K562 (cell line): ENCODE data around the gene ENPP6.

ENCODE experiments used
- ADNP ChIP-seq: fragments of 200-800 bp; sonication (Bioruptor generic); IDR thresholded peaks from 2 replicates; pipeline ENCODE4 v1.6.1; 2016; ENCODE audit warnings: missing genetic modification characterization, missing compliant biosample characterization
- EHMT2 ChIP-seq: fragments of 450-650 bp; IDR thresholded peaks from 2 replicates; pipeline ENCODE4 v1.6.1; 2018; ENCODE audit warnings: antibody characterized with exemption
- HCFC1 ChIP-seq: IDR thresholded peaks from 2 replicates; pipeline ENCODE4 v1.6.1; 2012; ENCODE audit warnings: low read depth, low read length, improper control_type of control experiment
- NFIX ChIP-seq: fragments of 250-450 bp; sonication (Bioruptor Pico); IDR thresholded peaks from 2 replicates; pipeline ENCODE4 v1.4.0; 2020; ENCODE audit warnings: low read depth, mild to moderate bottlenecking, moderate library complexity
- POLR2A ChIP-seq: fragments of 450-650 bp; conservative IDR thresholded peaks from 2 replicates; pipeline ENCODE4 v1.6.1; 2016
- SIN3A ChIP-seq, 2 experiments: fragments of 150-350 bp in 1 of 2; IDR thresholded peaks; 2 replicates each; pipeline ENCODE4 v1.6.1; 2011 to 2016; ENCODE audit warnings: borderline replicate concordance in 2 of 2, low read depth in 2 of 2, low read length in 2 of 2, mild to moderate bottlenecking in 2 of 2, moderate library complexity in 2 of 2; ENCODE audit not compliant: control insufficient read depth in 1 of 2
- SMAD1 ChIP-seq: fragments of 150-350 bp; IDR thresholded peaks from 2 replicates; pipeline ENCODE4 v1.6.1; 2014; ENCODE audit warnings: low read length, low read depth; ENCODE audit not compliant: partially characterized antibody
- TEAD4 ChIP-seq, 2 experiments: sonication (generic) in 1 of 2; formaldehyde crosslinking in 1 of 2; IDR thresholded peaks; 2 replicates each; pipeline versions ENCODE4 v1.6.1 to v1.8.0; 2012 to 2022; ENCODE audit warnings: borderline replicate concordance in 1 of 2, inconsistent platforms in 1 of 2, low read length in 1 of 2, mild to moderate bottlenecking in 1 of 2, missing genetic modification reagents in 1 of 2
- TF ChIP-seq, protein P1 (sequence below), 3 experiments: IDR thresholded peaks in 2 of 3; conservative IDR thresholded peaks in 1 of 3; 2 replicates each; pipeline ENCODE4 v1.5.1; 2011 to 2012; ENCODE audit warnings: low read length in 3 of 3, mild to moderate bottlenecking in 3 of 3, control low read depth in 2 of 3, improper control_type of control experiment in 1 of 3, inconsistent platforms in 1 of 3, low read depth in 1 of 3, mixed read lengths in 1 of 3, moderate library complexity in 1 of 3; ENCODE audit not compliant: insufficient read depth in 2 of 3
- TF ChIP-seq, protein P2 (sequence below), 2 experiments: fragments of 450-650 bp in 1 of 2; sonication (generic) in 1 of 2; formaldehyde crosslinking in 1 of 2; IDR thresholded peaks in 1 of 2; conservative IDR thresholded peaks in 1 of 2; 2 replicates each; pipeline versions ENCODE4 v1.6.1 to v1.8.1; 2016 to 2023; ENCODE audit warnings: mild to moderate bottlenecking in 2 of 2, moderate library complexity in 2 of 2, inconsistent platforms in 1 of 2, missing genetic modification reagents in 1 of 2
- TF ChIP-seq, protein P3 (sequence below): fragments of 250-450 bp; sonication (Bioruptor Pico); IDR thresholded peaks from 2 replicates; pipeline ENCODE4 v1.5.0; 2021; ENCODE audit warnings: mild to moderate bottlenecking, borderline replicate concordance

DNA sequence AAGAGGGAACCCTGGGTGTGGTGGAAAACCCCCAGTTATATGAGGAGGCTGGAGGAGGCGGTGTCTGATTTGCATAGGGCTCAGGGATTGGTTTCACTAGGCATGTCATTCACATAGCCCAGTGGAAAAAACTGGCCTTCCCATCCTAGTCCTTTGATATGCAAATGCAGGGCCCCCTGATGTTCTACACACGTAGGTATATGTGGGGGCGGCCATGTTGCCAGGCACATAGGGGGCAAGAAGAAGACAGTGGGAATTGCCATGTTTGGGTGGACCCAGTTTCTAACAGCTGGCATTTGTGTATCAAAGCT lies 34.0 kb upstream of the ENPP6 start:
- TF ChIP-seq EHMT2 (no peak), POLR2A (no peak), SMAD1 (no peak), HCFC1 (no peak), TEAD4 (IDR thresholded peaks at IDR 0.05; ENCODE audit: low read length) (no peak), TEAD4 (CRISPR knock-in tag; IDR thresholded peaks at IDR 0.05; ENCODE audit: borderline replicate concordance) (no peak), ADNP (tag) (no peak), SIN3A (IDR thresholded peaks at IDR 0.05; ENCODE audit: borderline replicate concordance in 2 of 2, control insufficient read depth in 1 of 2, low read depth in 2 of 2, low read length in 2 of 2) (no peak), NFIX (CRISPR knock-in tag) (no peak)
- TF ChIP-seq, protein P1, sequence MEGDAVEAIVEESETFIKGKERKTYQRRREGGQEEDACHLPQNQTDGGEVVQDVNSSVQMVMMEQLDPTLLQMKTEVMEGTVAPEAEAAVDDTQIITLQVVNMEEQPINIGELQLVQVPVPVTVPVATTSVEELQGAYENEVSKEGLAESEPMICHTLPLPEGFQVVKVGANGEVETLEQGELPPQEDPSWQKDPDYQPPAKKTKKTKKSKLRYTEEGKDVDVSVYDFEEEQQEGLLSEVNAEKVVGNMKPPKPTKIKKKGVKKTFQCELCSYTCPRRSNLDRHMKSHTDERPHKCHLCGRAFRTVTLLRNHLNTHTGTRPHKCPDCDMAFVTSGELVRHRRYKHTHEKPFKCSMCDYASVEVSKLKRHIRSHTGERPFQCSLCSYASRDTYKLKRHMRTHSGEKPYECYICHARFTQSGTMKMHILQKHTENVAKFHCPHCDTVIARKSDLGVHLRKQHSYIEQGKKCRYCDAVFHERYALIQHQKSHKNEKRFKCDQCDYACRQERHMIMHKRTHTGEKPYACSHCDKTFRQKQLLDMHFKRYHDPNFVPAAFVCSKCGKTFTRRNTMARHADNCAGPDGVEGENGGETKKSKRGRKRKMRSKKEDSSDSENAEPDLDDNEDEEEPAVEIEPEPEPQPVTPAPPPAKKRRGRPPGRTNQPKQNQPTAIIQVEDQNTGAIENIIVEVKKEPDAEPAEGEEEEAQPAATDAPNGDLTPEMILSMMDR (IDR thresholded peaks at IDR 0.05 in 2 of 3, conservative IDR thresholded peaks at IDR 0.05 in 1 of 3; ENCODE audit: insufficient read depth in 2 of 3, low read depth in 1 of 3, low read length in 3 of 3), result no peak
- TF ChIP-seq, protein P2, sequence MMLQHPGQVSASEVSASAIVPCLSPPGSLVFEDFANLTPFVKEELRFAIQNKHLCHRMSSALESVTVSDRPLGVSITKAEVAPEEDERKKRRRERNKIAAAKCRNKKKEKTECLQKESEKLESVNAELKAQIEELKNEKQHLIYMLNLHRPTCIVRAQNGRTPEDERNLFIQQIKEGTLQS (IDR thresholded peaks at IDR 0.05), result no peak
- TF ChIP-seq, protein P2 (CRISPR knock-in tag; conservative IDR thresholded peaks at IDR 0.05), result no peak
- TF ChIP-seq, protein P3, sequence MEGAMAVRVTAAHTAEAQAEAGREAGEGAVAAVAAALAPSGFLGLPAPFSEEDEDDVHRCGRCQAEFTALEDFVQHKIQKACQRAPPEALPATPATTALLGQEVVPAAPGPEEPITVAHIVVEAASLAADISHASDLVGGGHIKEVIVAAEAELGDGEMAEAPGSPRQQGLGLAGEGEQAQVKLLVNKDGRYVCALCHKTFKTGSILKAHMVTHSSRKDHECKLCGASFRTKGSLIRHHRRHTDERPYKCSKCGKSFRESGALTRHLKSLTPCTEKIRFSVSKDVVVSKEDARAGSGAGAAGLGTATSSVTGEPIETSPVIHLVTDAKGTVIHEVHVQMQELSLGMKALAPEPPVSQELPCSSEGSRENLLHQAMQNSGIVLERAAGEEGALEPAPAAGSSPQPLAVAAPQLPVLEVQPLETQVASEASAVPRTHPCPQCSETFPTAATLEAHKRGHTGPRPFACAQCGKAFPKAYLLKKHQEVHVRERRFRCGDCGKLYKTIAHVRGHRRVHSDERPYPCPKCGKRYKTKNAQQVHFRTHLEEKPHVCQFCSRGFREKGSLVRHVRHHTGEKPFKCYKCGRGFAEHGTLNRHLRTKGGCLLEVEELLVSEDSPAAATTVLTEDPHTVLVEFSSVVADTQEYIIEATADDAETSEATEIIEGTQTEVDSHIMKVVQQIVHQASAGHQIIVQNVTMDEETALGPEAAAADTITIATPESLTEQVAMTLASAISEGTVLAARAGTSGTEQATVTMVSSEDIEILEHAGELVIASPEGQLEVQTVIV (CRISPR knock-in tag), result no peak
